ENCODE results near the gene LRMDA.

GRCh38 chr10:76190634-76191270, 759.3 kb downstream of the LRMDA start:
- TF ChIP-seq CTCF (IDR thresholded peaks at IDR 0.05; ENCODE audit: insufficient read depth, low read length, poor library complexity, severe bottlenecking) (no peak), EZH2phosphoT487 (conservative IDR thresholded peaks at IDR 0.05; ENCODE audit: low read length) (no peak)

Measured in SU-DHL-6 (cell line).